ENCODE measurements around the gene RPRD1B.

DNA sequence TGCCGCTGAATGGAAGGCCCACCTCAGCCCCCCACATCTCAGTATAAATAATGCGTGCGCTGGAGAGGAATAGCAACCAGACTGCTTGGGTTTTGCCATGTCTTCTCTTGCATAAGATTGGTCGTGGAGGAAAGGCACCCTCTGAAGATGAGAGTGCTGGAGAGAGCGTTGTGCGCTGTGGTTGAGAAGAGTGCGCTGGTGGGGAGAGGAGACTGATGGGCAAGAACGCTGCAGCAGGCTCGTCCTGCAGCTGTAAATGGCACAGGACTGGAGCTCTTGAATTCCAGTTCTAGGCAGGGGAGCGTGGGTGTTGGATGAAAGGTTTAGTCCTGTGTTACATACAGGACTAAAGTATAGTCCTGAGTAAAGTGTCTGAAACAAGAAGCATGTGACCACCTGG, 51.5 kb downstream of the RPRD1B start:
- no peak for TF ChIP-seq CTCF (IDR thresholded peaks at IDR 0.05; ENCODE audit: borderline replicate concordance, extremely low read depth, low read length, poor library complexity, severe bottlenecking)
- no peak for TF ChIP-seq EZH2 (IDR thresholded peaks at IDR 0.05; ENCODE audit: borderline replicate concordance, low read depth, low read length, severe bottlenecking)

Measured in DND-41 (cell line).